Left ventricle myocardium inferior (tissue), 1 donor: ENCODE results near the gene SGMS2. TPM values are rescaled to one million over a fixed set of nuclear protein-coding genes. Genes with fewer than 3 reads are reported as not detected.

Experiments
- DNase-seq: peaks from one replicate; pipeline ENCODE4 v3.0.0-alpha.2; 2020
- H3K27ac ChIP-seq: fragments of 200-600 bp; replicated peaks from 2 replicates; pipeline ENCODE4 v1.8.0; 2021
- H3K27me3 ChIP-seq: fragments of 200-600 bp; 2 replicates; pipeline ENCODE4 v1.8.0; 2021; ENCODE audit warnings: low read depth
- H3K36me3 ChIP-seq: fragments of 200-600 bp; 2 replicates; pipeline ENCODE4 v1.8.0; 2021
- H3K4me1 ChIP-seq: fragments of 200-600 bp; 2 replicates; pipeline ENCODE4 v1.8.0; 2021
- H3K4me3 ChIP-seq: fragments of 200-600 bp; 2 replicates; pipeline ENCODE4 v1.8.0; 2021; ENCODE audit warnings: mild to moderate bottlenecking, moderate library complexity
- H3K9me3 ChIP-seq: fragments of 200-600 bp; replicated peaks from 2 replicates; pipeline ENCODE4 v1.8.0; 2021
- intact Hi-C: fragments of 100-400 bp; cut with micrococcal nuclease; formaldehyde crosslinking; loops from one replicate; pipeline ENCODE4 v1.11.0; 2022
- total RNA-seq: library from RNA; stranded (reverse); fragmentation: NEBNext Ultra II Directional; extraction: Animal tissue kit (Norgen Biotek cat#: 25700); gene quantifications from one replicate; pipeline ENCODE4 v1.2.1, GENCODE V29; 2021
- TF ChIP-seq, protein P1 (sequence below): fragments of 200-600 bp; IDR thresholded peaks from 2 replicates; pipeline ENCODE4 v1.8.0; 2021; ENCODE audit warnings: antibody characterized with exemption, mild to moderate bottlenecking, borderline replicate concordance
- donor health status: DM: no; HTN: yes; CAD: no; lungs with severe emphysema.

SGMS2 gene
- total RNA-seq, 1 donor from 2014 or later = 21.4 TPM

DNA sequence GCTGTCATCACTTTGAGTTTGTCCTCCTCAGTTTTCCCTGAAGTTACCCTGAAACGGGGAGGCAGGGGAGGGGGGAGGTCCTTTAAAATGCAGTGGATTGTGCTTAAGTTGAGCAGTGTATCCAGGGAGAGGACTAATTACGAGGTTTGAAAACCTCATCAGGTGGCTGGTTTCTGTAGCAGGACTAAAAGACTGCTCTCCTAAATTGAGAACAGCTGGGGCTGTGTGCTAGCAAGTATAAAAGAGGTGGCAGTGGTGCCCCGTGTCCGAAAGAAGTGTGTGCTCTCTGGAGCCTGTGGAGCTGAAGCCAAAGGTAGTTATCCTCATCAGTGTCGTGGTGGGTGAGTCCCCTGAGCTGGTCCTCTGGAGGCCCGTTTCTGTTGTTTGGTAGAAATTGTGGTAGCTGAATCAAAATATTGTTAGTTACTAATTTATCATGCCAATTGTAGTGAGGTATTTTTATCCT, 69.4 kb downstream of the SGMS2 start:
- peaks cover 22% of the 10 kb centered on the region for H3K4me1 ChIP-seq
- no peak overlapping the region for H3K4me3 ChIP-seq
- TF ChIP-seq, protein P1, sequence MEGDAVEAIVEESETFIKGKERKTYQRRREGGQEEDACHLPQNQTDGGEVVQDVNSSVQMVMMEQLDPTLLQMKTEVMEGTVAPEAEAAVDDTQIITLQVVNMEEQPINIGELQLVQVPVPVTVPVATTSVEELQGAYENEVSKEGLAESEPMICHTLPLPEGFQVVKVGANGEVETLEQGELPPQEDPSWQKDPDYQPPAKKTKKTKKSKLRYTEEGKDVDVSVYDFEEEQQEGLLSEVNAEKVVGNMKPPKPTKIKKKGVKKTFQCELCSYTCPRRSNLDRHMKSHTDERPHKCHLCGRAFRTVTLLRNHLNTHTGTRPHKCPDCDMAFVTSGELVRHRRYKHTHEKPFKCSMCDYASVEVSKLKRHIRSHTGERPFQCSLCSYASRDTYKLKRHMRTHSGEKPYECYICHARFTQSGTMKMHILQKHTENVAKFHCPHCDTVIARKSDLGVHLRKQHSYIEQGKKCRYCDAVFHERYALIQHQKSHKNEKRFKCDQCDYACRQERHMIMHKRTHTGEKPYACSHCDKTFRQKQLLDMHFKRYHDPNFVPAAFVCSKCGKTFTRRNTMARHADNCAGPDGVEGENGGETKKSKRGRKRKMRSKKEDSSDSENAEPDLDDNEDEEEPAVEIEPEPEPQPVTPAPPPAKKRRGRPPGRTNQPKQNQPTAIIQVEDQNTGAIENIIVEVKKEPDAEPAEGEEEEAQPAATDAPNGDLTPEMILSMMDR = no peak
- intact Hi-C loops = no loop called here
- no peaks in the 10 kb centered on the region for H3K9me3 ChIP-seq
- DNase-seq = no peak
- no peak overlapping the region for H3K27ac ChIP-seq
- no peaks in the 10 kb centered on the region for H3K36me3 ChIP-seq
- no peaks in the 10 kb centered on the region for H3K27me3 ChIP-seq

DNA sequence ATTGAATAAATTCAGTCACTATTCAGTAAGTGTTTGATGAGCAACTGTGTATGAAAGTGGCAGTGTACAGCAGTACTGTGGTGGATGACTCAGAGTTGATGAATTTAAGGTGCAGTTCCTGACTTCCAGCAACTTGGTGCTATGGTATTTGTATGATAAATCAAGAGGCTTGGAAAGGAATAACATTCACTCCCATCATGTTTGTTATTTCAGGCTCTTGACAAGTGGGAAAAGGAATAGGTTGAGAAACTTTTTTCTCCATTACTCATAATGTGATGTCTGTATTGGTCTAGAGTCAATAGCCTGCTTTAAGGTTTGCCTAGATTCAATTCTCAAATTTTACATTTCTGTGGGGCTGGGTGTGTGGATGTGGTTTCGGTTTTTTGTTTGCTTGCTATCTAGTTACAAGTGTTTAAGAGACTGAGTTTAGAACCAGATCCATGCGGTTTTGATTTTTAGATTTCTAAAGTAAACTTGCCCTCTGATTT, 71.5 kb downstream of the SGMS2 start:
- DNase-seq = no peak
- H3K36me3 ChIP-seq = no peaks in the 10 kb centered on the region
- no peaks in the 10 kb centered on the region for H3K27me3 ChIP-seq
- H3K4me3 ChIP-seq = no peak overlapping the region
- H3K27ac ChIP-seq = no peak overlapping the region
- TF ChIP-seq, protein P1 = no peak
- H3K4me1 ChIP-seq = peaks cover 28% of the 10 kb centered on the region
- intact Hi-C loops = no loop called here
- H3K9me3 ChIP-seq = no peaks in the 10 kb centered on the region

DNA sequence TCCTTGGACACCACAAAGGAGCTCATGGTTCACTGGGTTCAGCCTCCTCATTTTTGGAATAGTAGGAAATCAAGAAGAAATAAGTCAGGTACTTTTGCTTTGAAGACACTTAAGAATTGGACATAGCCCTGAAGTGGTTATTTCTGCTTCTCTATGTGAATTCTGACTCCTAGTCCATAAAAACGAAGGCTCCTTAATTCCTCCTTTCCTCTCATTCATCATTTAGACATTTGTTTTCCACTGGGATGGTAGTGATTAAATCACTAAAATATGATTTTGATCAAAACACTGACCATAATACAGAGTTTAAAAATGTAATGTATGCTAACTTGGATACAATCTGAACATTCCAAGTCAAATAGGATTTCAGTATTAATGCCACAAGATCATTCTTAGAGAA, 71.9 kb downstream of the SGMS2 start:
- intact Hi-C loops = no loop called here
- TF ChIP-seq, protein P1 = no peak
- H3K27ac ChIP-seq = no peak overlapping the region
- H3K9me3 ChIP-seq = no peaks in the 10 kb centered on the region
- no peak for DNase-seq
- no peaks in the 10 kb centered on the region for H3K27me3 ChIP-seq
- H3K4me3 ChIP-seq = no peak overlapping the region
- H3K36me3 ChIP-seq = no peaks in the 10 kb centered on the region
- H3K4me1 ChIP-seq = peaks cover 32% of the 10 kb centered on the region

- H3K27ac ChIP-seq = no peak overlapping the region
- intact Hi-C loops = no loop called here
- peaks cover 32% of the 10 kb centered on the region for H3K4me1 ChIP-seq
These were observed 73.1 kb downstream of the SGMS2 start for GRCh38 chr4:107897823-107898222.

DNA sequence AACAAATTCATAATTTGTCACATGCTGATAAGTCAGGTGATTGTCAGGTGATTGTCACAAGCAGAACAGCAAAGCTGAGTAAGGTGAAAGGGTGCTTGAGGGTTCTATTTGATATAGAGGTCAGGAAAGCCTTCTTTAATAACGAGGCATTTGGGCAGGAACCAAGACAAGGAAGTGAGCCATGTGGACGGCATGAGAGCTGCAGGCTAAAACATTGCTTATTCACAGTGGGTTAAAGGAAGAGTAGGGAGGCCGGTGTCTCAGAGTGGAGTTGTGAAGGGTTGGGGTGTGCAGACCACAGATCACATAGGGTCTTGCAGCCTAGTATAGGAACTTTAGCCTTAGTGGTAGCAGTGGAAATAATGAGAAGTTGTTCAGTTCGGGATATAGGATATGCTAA, 75.3 kb downstream of the SGMS2 start:
- DNase-seq = no peak
- H3K27ac ChIP-seq = no peak overlapping the region
- intact Hi-C loops = no loop called here

More at GRCh38 chr4:107897823-107898222, 73.1 kb downstream of the SGMS2 start:
- no peaks in the 10 kb centered on the region for H3K9me3 ChIP-seq
- TF ChIP-seq, protein P1 = no peak
- no peak overlapping the region for H3K4me3 ChIP-seq
- no peaks in the 10 kb centered on the region for H3K27me3 ChIP-seq
- DNase-seq = no peak
- no peaks in the 10 kb centered on the region for H3K36me3 ChIP-seq

More for the DNA sequence above, 75.3 kb downstream of the SGMS2 start:
- TF ChIP-seq, protein P1 = no peak
- Histone ChIP-seq H3K9me3 (no peaks in the 10 kb centered on the region), H3K4me3 (no peak overlapping the region), H3K27me3 (no peaks in the 10 kb centered on the region), H3K36me3 (no peaks in the 10 kb centered on the region), H3K4me1 (peaks cover 20% of the 10 kb centered on the region)
